ENCODE results near the gene DEFB113. TPM values are rescaled to one million over a fixed set of nuclear protein-coding genes. Genes with fewer than 3 reads are reported as not detected.

Gene DEFB113
- total RNA-seq, 1 donor from 2014 or later: not detected

DNA sequence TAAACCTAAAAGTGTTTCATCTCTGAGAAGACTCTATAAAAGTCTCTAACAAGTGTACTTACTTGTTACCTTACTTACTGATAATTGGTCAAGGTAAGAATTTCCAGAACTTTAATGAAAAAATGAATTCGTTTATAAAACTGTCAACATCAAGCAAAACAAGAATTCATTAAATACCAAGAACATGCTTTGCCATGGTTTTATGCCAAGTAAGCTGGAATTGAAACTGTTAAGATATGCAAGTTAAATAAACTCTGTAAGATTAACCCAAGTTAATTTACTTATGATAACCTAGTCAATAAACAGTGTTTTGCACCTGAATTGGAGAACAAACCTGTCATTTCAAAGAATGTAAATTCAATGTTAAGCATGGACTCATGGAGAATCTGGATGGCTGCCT is 17.1 kb upstream of the DEFB113 start:
- Histone ChIP-seq H3K27ac (replicated peaks) (no peak overlapping the region), H3K27me3 (ENCODE audit: low read depth) (no peaks in the 10 kb centered on the region), H3K4me3 (no peak overlapping the region), H3K4me1 (no peaks in the 10 kb centered on the region), H3K9me3 (replicated peaks) (no peaks in the 10 kb centered on the region), H3K36me3 (no peaks in the 10 kb centered on the region)
- TF ChIP-seq, protein P1, sequence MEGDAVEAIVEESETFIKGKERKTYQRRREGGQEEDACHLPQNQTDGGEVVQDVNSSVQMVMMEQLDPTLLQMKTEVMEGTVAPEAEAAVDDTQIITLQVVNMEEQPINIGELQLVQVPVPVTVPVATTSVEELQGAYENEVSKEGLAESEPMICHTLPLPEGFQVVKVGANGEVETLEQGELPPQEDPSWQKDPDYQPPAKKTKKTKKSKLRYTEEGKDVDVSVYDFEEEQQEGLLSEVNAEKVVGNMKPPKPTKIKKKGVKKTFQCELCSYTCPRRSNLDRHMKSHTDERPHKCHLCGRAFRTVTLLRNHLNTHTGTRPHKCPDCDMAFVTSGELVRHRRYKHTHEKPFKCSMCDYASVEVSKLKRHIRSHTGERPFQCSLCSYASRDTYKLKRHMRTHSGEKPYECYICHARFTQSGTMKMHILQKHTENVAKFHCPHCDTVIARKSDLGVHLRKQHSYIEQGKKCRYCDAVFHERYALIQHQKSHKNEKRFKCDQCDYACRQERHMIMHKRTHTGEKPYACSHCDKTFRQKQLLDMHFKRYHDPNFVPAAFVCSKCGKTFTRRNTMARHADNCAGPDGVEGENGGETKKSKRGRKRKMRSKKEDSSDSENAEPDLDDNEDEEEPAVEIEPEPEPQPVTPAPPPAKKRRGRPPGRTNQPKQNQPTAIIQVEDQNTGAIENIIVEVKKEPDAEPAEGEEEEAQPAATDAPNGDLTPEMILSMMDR (IDR thresholded peaks at IDR 0.05; ENCODE audit: borderline replicate concordance): no peak
- no peak for DNase-seq
- intact Hi-C loops (cut with micrococcal nuclease): no loop called here

DNA sequence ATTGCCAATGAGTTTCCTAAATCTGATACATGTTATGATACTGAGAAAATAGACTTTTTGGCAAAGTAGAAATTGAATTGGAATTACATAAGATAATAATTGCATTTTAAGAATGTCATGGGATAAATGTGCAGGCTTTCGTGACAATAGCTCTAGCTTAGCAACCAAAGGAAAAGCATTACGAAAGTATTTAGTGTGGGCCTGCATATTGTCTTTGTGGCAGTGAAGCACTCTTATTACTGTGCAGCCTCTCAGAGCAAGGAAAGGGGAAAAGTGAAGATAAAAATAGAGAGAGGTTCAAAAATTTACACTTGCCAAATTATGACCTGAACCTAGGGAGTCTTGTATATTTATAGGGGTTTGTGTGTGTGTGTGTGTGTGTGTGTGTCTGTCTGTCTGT is 12.6 kb upstream of the DEFB113 start:
- no peaks in the 10 kb centered on the region for H3K9me3 ChIP-seq (replicated peaks)
- no peaks in the 10 kb centered on the region for H3K27me3 ChIP-seq (ENCODE audit: low read depth)
- DNase-seq: no peak
- no peaks in the 10 kb centered on the region for H3K36me3 ChIP-seq
- intact Hi-C loops (cut with micrococcal nuclease): no loop called here
- H3K27ac ChIP-seq (replicated peaks): no peak overlapping the region
- H3K4me3 ChIP-seq: no peak overlapping the region
- H3K4me1 ChIP-seq: no peaks in the 10 kb centered on the region
- TF ChIP-seq, protein P1 (IDR thresholded peaks at IDR 0.05; ENCODE audit: borderline replicate concordance): no peak

DNA sequence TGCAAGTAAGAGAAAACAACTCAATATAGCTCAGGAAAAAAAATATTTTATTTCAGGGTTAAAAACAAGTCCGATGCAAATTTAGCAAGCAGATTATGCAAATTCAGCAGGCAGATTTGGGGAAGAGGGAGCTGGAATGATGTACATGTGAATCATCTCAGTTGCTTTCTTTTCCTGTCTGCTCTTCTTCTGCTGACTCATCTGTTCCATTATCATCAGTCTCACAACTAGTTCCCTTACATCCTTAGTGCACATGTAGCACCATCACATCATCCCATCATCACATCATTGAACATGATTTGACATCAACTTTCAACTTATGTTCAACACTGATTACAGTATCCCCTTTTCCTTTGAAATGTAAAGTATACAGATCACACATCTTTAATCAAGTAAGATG is 11.5 kb upstream of the DEFB113 start:
- no peak overlapping the region for H3K4me3 ChIP-seq
- H3K4me1 ChIP-seq: no peaks in the 10 kb centered on the region
- no peaks in the 10 kb centered on the region for H3K27me3 ChIP-seq (ENCODE audit: low read depth)
- intact Hi-C loops (cut with micrococcal nuclease): no loop called here
- TF ChIP-seq, protein P1 (IDR thresholded peaks at IDR 0.05; ENCODE audit: borderline replicate concordance): no peak
- no peaks in the 10 kb centered on the region for H3K9me3 ChIP-seq (replicated peaks)
- H3K27ac ChIP-seq (replicated peaks): no peak overlapping the region
- H3K36me3 ChIP-seq: no peaks in the 10 kb centered on the region
- DNase-seq: no peak

GRCh38 chr6:49979584-49979983 is 10.2 kb upstream of the DEFB113 start:
- intact Hi-C loops (cut with micrococcal nuclease): no loop called here
- H3K9me3 ChIP-seq (replicated peaks): no peaks in the 10 kb centered on the region
- H3K27ac ChIP-seq (replicated peaks): no peak overlapping the region
- H3K4me3 ChIP-seq: no peak overlapping the region
- no peaks in the 10 kb centered on the region for H3K27me3 ChIP-seq (ENCODE audit: low read depth)
- no peaks in the 10 kb centered on the region for H3K36me3 ChIP-seq
- no peaks in the 10 kb centered on the region for H3K4me1 ChIP-seq
- no peak for DNase-seq
- TF ChIP-seq, protein P1 (IDR thresholded peaks at IDR 0.05; ENCODE audit: borderline replicate concordance): no peak

DNA sequence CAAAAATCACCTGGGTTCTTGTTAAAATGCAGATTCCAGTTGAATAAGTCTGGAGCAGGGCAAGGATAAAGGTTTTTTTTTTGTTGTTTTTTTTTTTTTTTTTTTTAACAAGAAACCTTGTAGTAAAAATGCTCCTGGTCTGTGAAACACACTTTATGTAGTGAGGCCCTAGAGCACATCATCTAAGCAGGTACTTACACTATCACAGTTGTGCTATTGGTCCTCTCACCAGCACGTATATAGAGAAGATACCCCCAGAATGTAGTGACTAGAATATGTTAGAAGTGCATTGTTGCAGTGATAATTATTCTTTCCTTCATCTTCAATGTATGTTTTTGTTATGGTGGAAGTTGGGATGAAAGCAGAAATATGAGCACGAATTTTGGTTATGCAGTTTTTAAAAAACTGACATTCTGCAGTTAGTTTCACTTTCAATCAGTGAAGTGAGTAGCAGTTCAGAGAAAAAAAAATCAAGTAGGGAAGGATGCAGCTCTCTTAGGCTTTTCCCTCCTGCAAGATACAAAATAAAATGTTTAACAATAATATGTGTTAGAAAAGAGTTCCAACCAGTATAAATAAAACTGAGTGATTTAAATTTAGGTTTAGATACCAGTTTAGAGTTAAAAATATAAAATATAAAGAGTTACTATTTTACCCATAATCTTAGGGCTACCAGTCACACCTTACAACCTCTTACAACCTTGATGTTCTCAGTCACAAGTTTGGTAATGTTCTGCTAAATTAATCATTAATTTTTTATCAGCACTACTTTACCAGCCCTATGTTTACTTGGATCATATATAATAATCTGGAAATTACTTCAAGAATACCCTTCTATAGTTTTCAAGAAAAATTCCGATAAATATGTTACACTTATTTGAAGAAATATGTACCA is 9.2 kb upstream of the DEFB113 start:
- TF ChIP-seq, protein P1 (IDR thresholded peaks at IDR 0.05; ENCODE audit: borderline replicate concordance): no peak

More for the DNA sequence above, 9.2 kb upstream of the DEFB113 start:
- Histone ChIP-seq H3K9me3 (replicated peaks) (no peaks in the 10 kb centered on the region), H3K4me1 (no peaks in the 10 kb centered on the region), H3K27ac (replicated peaks) (no peak overlapping the region), H3K27me3 (ENCODE audit: low read depth) (no peaks in the 10 kb centered on the region), H3K36me3 (no peaks in the 10 kb centered on the region), H3K4me3 (no peak overlapping the region)
- no peak for DNase-seq
- intact Hi-C loops (cut with micrococcal nuclease): no loop called here
